ENCODE results near the gene TRAP1.

GRCh38 chr16:3764409-3764808, 47.1 kb upstream of the TRAP1 start:
- TF ChIP-seq CTCF (IDR thresholded peaks at IDR 0.05; ENCODE audit: poor library complexity, severe bottlenecking) (no peak), REST (IDR thresholded peaks at IDR 0.05; ENCODE audit: borderline replicate concordance) (no peak), MXI1 (conservative IDR thresholded peaks at IDR 0.05; ENCODE audit: poor library complexity, severe bottlenecking) (no peak), POLR2AphosphoS5 (IDR thresholded peaks at IDR 0.05) (no peak), EZH2 (IDR thresholded peaks at IDR 0.05; ENCODE audit: borderline replicate concordance, insufficient read depth, low read length, poor library complexity, severe bottlenecking) (no peak), TAF1 (IDR thresholded peaks at IDR 0.05; ENCODE audit: low read depth) (no peak)
